ENCODE data around the gene RPLP2.

RPLP2 gene

GRCh38 chr11:823441-824291 is 13.9 kb downstream of the RPLP2 start:
- H3K27me3 ChIP-seq, result peaks cover 0 to 47% of the 10 kb centered on the region in 2 donors
- no peak for TF ChIP-seq CTCF (IDR thresholded peaks at IDR 0.05)
- peaks cover 44 to 47% (median 46%) of the 10 kb centered on the region in 3 donors for H3K36me3 ChIP-seq
- no peak overlapping the region for H3K27ac ChIP-seq
- DNase-seq, result no peak
- H3K4me1 ChIP-seq, result peaks cover 5 to 82% (median 44%) of the 10 kb centered on the region in 4 donors
- no peak overlapping the region for H3K4me3 ChIP-seq
- H3K9me3 ChIP-seq, result no peaks in the 10 kb centered on the region
- intact Hi-C loops (cut with DNase I; ENCODE audit: low total_unique reads), result no loop called here

- H3K27me3 ChIP-seq, result peaks cover 0 to 54% of the 10 kb centered on the region in 2 donors
- H3K4me3 ChIP-seq, result no peak overlapping the region
- DNase-seq, result no peak
- no peak overlapping the region for H3K27ac ChIP-seq
- peaks cover 5 to 84% (median 45%) of the 10 kb centered on the region in 4 donors for H3K4me1 ChIP-seq
- no peaks in the 10 kb centered on the region for H3K9me3 ChIP-seq
- TF ChIP-seq CTCF (IDR thresholded peaks at IDR 0.05), result no peak
- peaks cover 44 to 47% (median 46%) of the 10 kb centered on the region in 3 donors for H3K36me3 ChIP-seq
- intact Hi-C loops (cut with DNase I; ENCODE audit: low total_unique reads), result no loop called here
These were observed 14.6 kb downstream of the RPLP2 start for GRCh38 chr11:824292-824880.

- intact Hi-C loops (cut with DNase I; ENCODE audit: low total_unique reads), result no loop called here
- no peaks in the 10 kb centered on the region for H3K9me3 ChIP-seq
- DNase-seq, result no peak
- peaks cover 5 to 90% (median 50%) of the 10 kb centered on the region in 4 donors for H3K4me1 ChIP-seq
- H3K4me3 ChIP-seq, result no peak overlapping the region
- peaks cover 0 to 59% of the 10 kb centered on the region in 2 donors for H3K27me3 ChIP-seq
- H3K27ac ChIP-seq, result no peak overlapping the region
- H3K36me3 ChIP-seq, result peaks cover 44 to 47% (median 46%) of the 10 kb centered on the region in 3 donors
- no peak for TF ChIP-seq CTCF (IDR thresholded peaks at IDR 0.05)
These were observed 15.2 kb downstream of the RPLP2 start for GRCh38 chr11:824942-825341.

GRCh38 chr11:825366-826226 is 15.8 kb downstream of the RPLP2 start:
- intact Hi-C loops (cut with DNase I; ENCODE audit: low total_unique reads), result no loop called here
- Histone ChIP-seq H3K27me3 (peaks cover 0 to 65% of the 10 kb centered on the region in 2 donors), H3K4me1 (peaks cover 5 to 92% (median 55%) of the 10 kb centered on the region in 4 donors), H3K4me3 (no peak overlapping the region), H3K9me3 (no peaks in the 10 kb centered on the region), H3K27ac (no peak overlapping the region), H3K36me3 (peaks cover 44 to 47% (median 46%) of the 10 kb centered on the region in 3 donors)
- no peak for TF ChIP-seq CTCF (IDR thresholded peaks at IDR 0.05)
- no peak for DNase-seq

- TF ChIP-seq CTCF (IDR thresholded peaks at IDR 0.05), result no peak
- H3K36me3 ChIP-seq, result peaks cover 44 to 47% (median 46%) of the 10 kb centered on the region in 3 donors
- intact Hi-C loops (cut with DNase I; ENCODE audit: low total_unique reads), result no loop called here
- no peak overlapping the region for H3K27ac ChIP-seq
- peaks cover 3 to 92% (median 55%) of the 10 kb centered on the region in 4 donors for H3K4me1 ChIP-seq
- no peaks in the 10 kb centered on the region for H3K9me3 ChIP-seq
- no peak for DNase-seq
- no peak overlapping the region for H3K4me3 ChIP-seq
- peaks cover 0 to 71% of the 10 kb centered on the region in 2 donors for H3K27me3 ChIP-seq
These were observed 16.5 kb downstream of the RPLP2 start for GRCh38 chr11:826227-826621.

Measured in tibial artery (tissue), 4 donors.